ENCODE results near the gene ATP1A4. TPM values are rescaled to one million over a fixed set of nuclear protein-coding genes. Genes with fewer than 3 reads are reported as not detected.

The ATP1A4 gene
- total and polyA plus RNA-seq, 2 of the 8 experiments (the other 6 are each of a cell fraction or from before 2014, with no cell fraction given) = 0.48 to 0.61 TPM

DNA sequence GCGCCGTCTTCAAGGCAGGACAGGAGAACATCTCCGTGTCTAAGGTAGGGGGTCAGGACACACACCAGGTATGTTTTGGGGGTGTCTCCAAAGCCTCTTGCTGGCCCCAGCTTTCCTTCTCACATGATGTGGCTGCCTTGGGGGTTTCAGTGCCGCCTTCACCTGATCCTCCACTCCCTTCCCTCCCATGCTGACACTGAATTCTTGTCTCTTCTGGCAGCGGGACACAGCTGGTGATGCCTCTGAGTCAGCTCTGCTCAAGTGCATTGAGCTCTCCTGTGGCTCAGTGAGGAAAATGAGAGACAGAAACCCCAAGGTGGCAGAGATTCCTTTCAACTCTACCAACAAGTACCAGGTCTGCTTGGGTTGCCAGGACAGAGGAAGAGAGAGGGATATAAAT lies 22.4 kb upstream of the ATP1A4 start:
- Histone ChIP-seq H3K36me3 (ENCODE audit: control insufficient read depth in 2 of 4, insufficient read depth in 4 of 4, low read length in 3 of 4) (peaks cover 12 to 61% (median 54%) of the 10 kb centered on the region in 4 experiments; a peak in 7 of 8 replicates), H2BK5ac (ENCODE audit: low read depth, low read length) (no peak overlapping the region; the same call in 1 of the 2 replicates), H3K4ac (replicated peaks; ENCODE audit: insufficient read length, low read depth, low read length) (no peak overlapping the region), H3K23ac (ENCODE audit: insufficient read length) (no peak overlapping the region), H3K9me3 (ENCODE audit: insufficient read depth in 2 of 2, low read depth in 1 of 2, low read length in 1 of 2) (no peaks in the 10 kb centered on the region), H4K8ac (ENCODE audit: extremely low read depth, insufficient read depth, low read length) (no peak overlapping the region), H3K56ac (replicated peaks; ENCODE audit: insufficient read length, low read depth, low read length) (no peak overlapping the region), H3K18ac (ENCODE audit: extremely low read depth, low read length) (no peak overlapping the region), H4K20me1 (replicated peaks in 1 of 2; ENCODE audit: control insufficient read depth in 1 of 2, insufficient read depth in 2 of 2, low read length in 2 of 2) (no peaks in the 10 kb centered on the region), H3K4me3 (ENCODE audit: extremely low read depth in 1 of 4, insufficient read depth in 2 of 4, low read depth in 3 of 4, low read length in 4 of 4) (no peak overlapping the region), H2AK5ac (ENCODE audit: low read depth, low read length) (no peak overlapping the region), H2BK20ac (ENCODE audit: low read length) (no peak overlapping the region), H3K14ac (ENCODE audit: insufficient read length) (no peak overlapping the region), H3K79me1 (ENCODE audit: low read depth, low read length) (no peaks in the 10 kb centered on the region; the same call in 1 of the 2 replicates), H2BK120ac (replicated peaks; ENCODE audit: low read depth, low read length) (no peak overlapping the region), H2AFZ (ENCODE audit: low read length) (no peak overlapping the region), H2BK12ac (ENCODE audit: low read depth, low read length) (no peak overlapping the region), H3K4me2 (ENCODE audit: insufficient read depth in 1 of 2, low read depth in 2 of 2, low read length in 2 of 2) (no peak overlapping the region), H3K79me2 (ENCODE audit: control insufficient read depth in 1 of 2, insufficient read depth in 2 of 2, low read length in 2 of 2) (no peaks in the 10 kb centered on the region), H2BK15ac (ENCODE audit: low read length) (no peak overlapping the region), H3K23me2 (ENCODE audit: low read depth, low read length) (peaks cover 4% of the 10 kb centered on the region; the same call in 1 of the 2 replicates), H4K91ac (replicated peaks; ENCODE audit: insufficient read length, low read length) (no peak overlapping the region), H3K9ac (replicated peaks in 1 of 4; ENCODE audit: extremely low read depth in 1 of 4, low read depth in 3 of 4, low read length in 3 of 4) (no peak overlapping the region), H3K27ac (ENCODE audit: low read depth, low read length) (no peak overlapping the region), H3K27me3 (replicated peaks in 1 of 4; ENCODE audit: control insufficient read depth in 3 of 4, extremely low read depth in 1 of 4, insufficient read depth in 3 of 4, low read length in 3 of 4) (no peaks in the 10 kb centered on the region), H4K5ac (ENCODE audit: insufficient read length, low read depth, low read length) (no peak overlapping the region), H3K4me1 (replicated peaks in 1 of 4; ENCODE audit: control insufficient read depth in 3 of 4, insufficient read depth in 4 of 4, low read length in 3 of 4) (peaks cover 0 to 6% (median 0%) of the 10 kb centered on the region in 4 experiments; a peak in 2 of 7 replicates)
- no peak for FAIRE-seq
- DNase-seq (ENCODE audit: low read depth in 1 of 2, low spot score in 2 of 2) = no peak
- ChIA-PET CTCF (ENCODE audit: partially characterized antibody) (interaction anchor here (1.1 to 13.8 kb wide), 6 partner anchors 11 to 90 kb away, joined by 3 to 141 read pairs (median 11); partner anchors contain the start of gene ATP1A2), POLR2A (ENCODE audit: partially characterized antibody) (interaction anchor here (1.0 to 8.1 kb wide), 3 partner anchors 12 to 33 kb away, joined by 3 to 56 read pairs (median 4); no protein-coding TSS in a partner anchor)
- 94% methylated on average over 5 of the region's 5 CpGs; no CpG with 5 or more reads in 1 of the 2 experiments for WGBS, 2 experiments (ENCODE audit: extremely low coverage in 1 of 2, insufficient coverage in 1 of 2, insufficient read length in 1 of 2, insufficient replicate concordance in 2 of 2, low coverage in 1 of 2, low lambda C conversion rate in 2 of 2, missing lambda C conversion rate in 1 of 2)
- no peak for TF ChIP-seq CHD1 (IDR thresholded peaks at IDR 0.05; ENCODE audit: low read depth, low read length)
- TF ChIP-seq HDAC6 (IDR thresholded peaks at IDR 0.05; ENCODE audit: low read depth, low read length) = no peak
- no peak for TF ChIP-seq MAFK (IDR thresholded peaks at IDR 0.05; ENCODE audit: low read depth, low read length)
- TF ChIP-seq BRCA1 (IDR thresholded peaks at IDR 0.05; ENCODE audit: low read depth, low read length) = no peak
- no peak for TF ChIP-seq POLR2AphosphoS5 (IDR thresholded peaks at IDR 0.05; ENCODE audit: low read depth, low read length)
- TF ChIP-seq CHD2 (IDR thresholded peaks at IDR 0.05; ENCODE audit: low read length) = no peak
- TF ChIP-seq SP2 (IDR thresholded peaks at IDR 0.05; ENCODE audit: low read length) = no peak
- TF ChIP-seq ASH2L (IDR thresholded peaks at IDR 0.05; ENCODE audit: low read length) = no peak
- no peak for TF ChIP-seq POU5F1 (IDR thresholded peaks at IDR 0.05; ENCODE audit: low read depth, low read length)
- TF ChIP-seq EGR1 (IDR thresholded peaks at IDR 0.05; ENCODE audit: borderline replicate concordance, low read depth, low read length) = no peak
- no peak for TF ChIP-seq SP1 (IDR thresholded peaks at IDR 0.05; ENCODE audit: low read depth, low read length)
- TF ChIP-seq KDM4A (IDR thresholded peaks at IDR 0.05; ENCODE audit: low read depth, low read length, severe bottlenecking) = no peak
- no peak for TF ChIP-seq BACH1 (IDR thresholded peaks at IDR 0.05; ENCODE audit: low read length)
- TF ChIP-seq, protein P1, sequence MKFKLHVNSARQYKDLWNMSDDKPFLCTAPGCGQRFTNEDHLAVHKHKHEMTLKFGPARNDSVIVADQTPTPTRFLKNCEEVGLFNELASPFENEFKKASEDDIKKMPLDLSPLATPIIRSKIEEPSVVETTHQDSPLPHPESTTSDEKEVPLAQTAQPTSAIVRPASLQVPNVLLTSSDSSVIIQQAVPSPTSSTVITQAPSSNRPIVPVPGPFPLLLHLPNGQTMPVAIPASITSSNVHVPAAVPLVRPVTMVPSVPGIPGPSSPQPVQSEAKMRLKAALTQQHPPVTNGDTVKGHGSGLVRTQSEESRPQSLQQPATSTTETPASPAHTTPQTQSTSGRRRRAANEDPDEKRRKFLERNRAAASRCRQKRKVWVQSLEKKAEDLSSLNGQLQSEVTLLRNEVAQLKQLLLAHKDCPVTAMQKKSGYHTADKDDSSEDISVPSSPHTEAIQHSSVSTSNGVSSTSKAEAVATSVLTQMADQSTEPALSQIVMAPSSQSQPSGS (IDR thresholded peaks at IDR 0.05; ENCODE audit: low read length) = no peak
